GM23338 (cell line): ENCODE results near the gene C14orf93.

Experiments used
- CTCF ChIP-seq, 2 experiments: fragments of 200-600 bp in 1 of 2; sonication (generic) in 1 of 2; conservative IDR thresholded peaks; 2 replicates each; pipeline versions ENCODE4 v1.5.1 to v1.6.1; 2016 to 2017; ENCODE audit warnings: antibody characterized with exemption in 2 of 2, low read depth in 2 of 2, mild to moderate bottlenecking in 2 of 2, moderate library complexity in 1 of 2
- EZH2 ChIP-seq: fragments of 200-600 bp; sonication (generic); IDR thresholded peaks from one replicate; pipeline ENCODE4 v1.8.0; 2017; ENCODE audit warnings: antibody characterized with exemption, mild to moderate bottlenecking, low read depth; ENCODE audit not compliant: unreplicated experiment
- EZH2phosphoT487 ChIP-seq: fragments of 200-600 bp; sonication (generic); IDR thresholded peaks from one replicate; pipeline ENCODE4 v1.8.1; 2018; ENCODE audit warnings: antibody characterized with exemption; ENCODE audit not compliant: unreplicated experiment
- POLR2AphosphoS5 ChIP-seq: IDR thresholded peaks from 2 replicates; pipeline ENCODE4 v1.6.1; 2016; ENCODE audit warnings: antibody characterized with exemption, low read depth
- ZNF462 ChIP-seq: fragments of 250-450 bp; sonication (Bioruptor Pico); IDR thresholded peaks from 2 replicates; pipeline ENCODE4 v1.5.0; 2020; ENCODE audit warnings: mild to moderate bottlenecking, moderate library complexity

GRCh38 chr14:23052182-23052623 is 42.3 kb upstream of the C14orf93 start:
- TF ChIP-seq POLR2AphosphoS5 (no peak), ZNF462 (CRISPR knock-in tag) (no peak), CTCF (conservative IDR thresholded peaks at IDR 0.05; ENCODE audit: low read depth in 2 of 2) (peak; percentile 40 to 86), EZH2phosphoT487 (no peak), EZH2 (no peak)
